ENCODE data around the gene TBC1D21. TPM values are rescaled to one million over a fixed set of nuclear protein-coding genes. Genes with fewer than 3 reads are reported as not detected.

TBC1D21 gene
- polyA plus RNA-seq, 1 donor, result not detected

Other genes starting within 250 kb of the TBC1D21 start
- 327 TPM for gene NPTN, start 240.2 kb upstream of the TBC1D21 start, polyA plus RNA-seq
- 67.2 TPM for gene CD276, start 189.2 kb upstream of the TBC1D21 start, polyA plus RNA-seq
- 3.7 TPM for gene INSYN1, start 120.2 kb upstream of the TBC1D21 start, polyA plus RNA-seq
- 8.5 TPM for gene LOXL1, start 52.9 kb downstream of the TBC1D21 start, polyA plus RNA-seq
- 9.6 TPM for gene STOML1, start 118.7 kb downstream of the TBC1D21 start, polyA plus RNA-seq
- 28.3 TPM for gene PML, start 121.2 kb downstream of the TBC1D21 start, polyA plus RNA-seq
- gene GOLGA6A, start 209.0 kb downstream of the TBC1D21 start, polyA plus RNA-seq, result 0.15 TPM

All from large intestine (tissue), 1 donor.